ENCODE data around the gene TRDMT1. TPM values are rescaled to one million over a fixed set of nuclear protein-coding genes. Genes with fewer than 3 reads are reported as not detected.
A peak's percentile ranks its signal among the peaks of the same experiment; 100 is the strongest.

The TRDMT1 gene
- total and polyA plus RNA-seq, 2 donors (not counting 1 experiment from before 2014, with no cell fraction given), result 5.8 to 7.0 TPM

GRCh38 chr10:17145239-17145638 lies 56.2 kb downstream of the TRDMT1 start:
- no peak overlapping the region for H3K9ac ChIP-seq (ENCODE audit: insufficient read depth, low read length)
- no peaks in the 10 kb centered on the region for H3K9me3 ChIP-seq (ENCODE audit: control insufficient read depth, insufficient read depth, low read depth, low read length)
- H4K20me1 ChIP-seq (ENCODE audit: control insufficient read depth, extremely low read depth, insufficient read depth, low read length), result no peaks in the 10 kb centered on the region
- H2AFZ ChIP-seq (ENCODE audit: low read length), result no peak overlapping the region
- no peak overlapping the region for H3K4me2 ChIP-seq (ENCODE audit: extremely low read depth, insufficient read depth, low read length)
- no peak overlapping the region for H3K27ac ChIP-seq (ENCODE audit: insufficient read depth, low read length)
- peaks cover 3% of the 10 kb centered on the region for H3K4me1 ChIP-seq (ENCODE audit: control insufficient read depth, extremely low read depth, insufficient read depth, low read length)
- no peaks in the 10 kb centered on the region for H3K79me2 ChIP-seq (ENCODE audit: control insufficient read depth, insufficient read depth, low read length)
- no peak for TF ChIP-seq CTCF (conservative IDR thresholded peaks at IDR 0.05 in 1 of 2, IDR thresholded peaks at IDR 0.05 in 1 of 2; ENCODE audit: low read depth in 1 of 2, low read length in 2 of 2)
- H3K4me3 ChIP-seq (replicated peaks in 1 of 4; ENCODE audit: control extremely low read depth in 1 of 4, insufficient read depth in 1 of 4, low read depth in 3 of 4, low read length in 4 of 4), result no peak overlapping the region
- DNase-seq (ENCODE audit: low read depth in 2 of 2), result no peak
- H3K27me3 ChIP-seq (ENCODE audit: control insufficient read depth, insufficient read depth, low read length), result no peaks in the 10 kb centered on the region
- H3K36me3 ChIP-seq (ENCODE audit: control insufficient read depth, insufficient read depth, low read length), result no peaks in the 10 kb centered on the region

DNA sequence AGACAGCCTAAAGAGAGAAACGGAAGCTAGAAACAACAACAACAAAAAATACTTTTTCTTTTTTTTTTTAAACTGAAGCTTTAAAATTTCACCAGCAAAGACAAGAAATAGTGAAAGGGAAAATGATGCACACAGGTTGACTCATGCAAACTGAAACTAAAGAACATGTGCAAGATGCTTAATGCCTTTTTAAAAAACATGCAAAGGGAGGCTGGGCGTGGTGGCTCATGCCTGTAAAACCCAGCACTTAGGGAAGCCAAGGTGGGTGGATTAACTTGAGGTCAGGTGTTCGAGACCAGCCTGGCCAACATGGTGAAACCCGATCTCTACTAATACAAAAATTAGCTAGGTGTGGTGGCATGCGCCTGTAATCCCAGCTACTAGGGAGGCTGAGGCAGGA lies 56.7 kb downstream of the TRDMT1 start:
- no peaks in the 10 kb centered on the region for H3K9me3 ChIP-seq (ENCODE audit: control insufficient read depth, insufficient read depth, low read depth, low read length)
- TF ChIP-seq EZH2 (IDR thresholded peaks at IDR 0.05; ENCODE audit: low read length, missing control alignments) (no peak), CTCF (conservative IDR thresholded peaks at IDR 0.05 in 1 of 2, IDR thresholded peaks at IDR 0.05 in 1 of 2; ENCODE audit: low read depth in 1 of 2, low read length in 2 of 2) (no peak)
- H3K9ac ChIP-seq (ENCODE audit: insufficient read depth, low read length), result no peak overlapping the region
- no peaks in the 10 kb centered on the region for H3K79me2 ChIP-seq (ENCODE audit: control insufficient read depth, insufficient read depth, low read length)
- no peaks in the 10 kb centered on the region for H4K20me1 ChIP-seq (ENCODE audit: control insufficient read depth, extremely low read depth, insufficient read depth, low read length)
- H3K36me3 ChIP-seq (ENCODE audit: control insufficient read depth, insufficient read depth, low read length), result no peaks in the 10 kb centered on the region
- H3K27ac ChIP-seq (ENCODE audit: insufficient read depth, low read length), result no peak overlapping the region
- no peak overlapping the region for H2AFZ ChIP-seq (ENCODE audit: low read length)
- H3K4me2 ChIP-seq (ENCODE audit: extremely low read depth, insufficient read depth, low read length), result no peak overlapping the region
- peak; percentile 13 to 15 for DNase-seq (ENCODE audit: low read depth in 2 of 2)
- no peak overlapping the region for H3K4me3 ChIP-seq (replicated peaks in 1 of 4; ENCODE audit: control extremely low read depth in 1 of 4, insufficient read depth in 1 of 4, low read depth in 3 of 4, low read length in 4 of 4)
- peaks cover 3% of the 10 kb centered on the region for H3K4me1 ChIP-seq (ENCODE audit: control insufficient read depth, extremely low read depth, insufficient read depth, low read length)
- no peaks in the 10 kb centered on the region for H3K27me3 ChIP-seq (ENCODE audit: control insufficient read depth, insufficient read depth, low read length)

- Histone ChIP-seq H4K20me1 (ENCODE audit: control insufficient read depth, extremely low read depth, insufficient read depth, low read length) (no peaks in the 10 kb centered on the region), H3K79me2 (ENCODE audit: control insufficient read depth, insufficient read depth, low read length) (no peaks in the 10 kb centered on the region), H3K9me3 (ENCODE audit: control insufficient read depth, insufficient read depth, low read depth, low read length) (no peaks in the 10 kb centered on the region), H2AFZ (ENCODE audit: low read length) (no peak overlapping the region), H3K27me3 (ENCODE audit: control insufficient read depth, insufficient read depth, low read length) (no peaks in the 10 kb centered on the region), H3K4me1 (ENCODE audit: control insufficient read depth, extremely low read depth, insufficient read depth, low read length) (peaks cover 3% of the 10 kb centered on the region), H3K4me3 (replicated peaks in 1 of 4; ENCODE audit: control extremely low read depth in 1 of 4, insufficient read depth in 1 of 4, low read depth in 3 of 4, low read length in 4 of 4) (no peak overlapping the region), H3K27ac (ENCODE audit: insufficient read depth, low read length) (no peak overlapping the region), H3K9ac (ENCODE audit: insufficient read depth, low read length) (no peak overlapping the region), H3K36me3 (ENCODE audit: control insufficient read depth, insufficient read depth, low read length) (no peaks in the 10 kb centered on the region), H3K4me2 (ENCODE audit: extremely low read depth, insufficient read depth, low read length) (no peak overlapping the region)
- no peak for DNase-seq (ENCODE audit: low read depth in 2 of 2)
- TF ChIP-seq EZH2 (IDR thresholded peaks at IDR 0.05; ENCODE audit: low read length, missing control alignments), result no peak
- TF ChIP-seq CTCF (conservative IDR thresholded peaks at IDR 0.05 in 1 of 2, IDR thresholded peaks at IDR 0.05 in 1 of 2; ENCODE audit: low read depth in 1 of 2, low read length in 2 of 2), result no peak
Observed at GRCh38 chr10:17144032-17144431, 57.4 kb downstream of the TRDMT1 start.
